Spleen (tissue), 7 donors: Measurements from ENCODE around the gene CTDP1.

ENCODE experiments used
- POLR2A ChIP-seq, 3 donors: fragments of 450-650 bp; IDR thresholded peaks; one replicate each; pipeline ENCODE4 v1.5.1; 2017; ENCODE audit warnings: antibody characterized with exemption in 3 of 3, mild to moderate bottlenecking in 1 of 3
- POLR2AphosphoS5 ChIP-seq, 3 donors: sonication (generic); formaldehyde crosslinking; IDR thresholded peaks; one replicate each; pipeline ENCODE4 v1.5.1; 2017; ENCODE audit warnings: antibody characterized with exemption in 3 of 3
- TF ChIP-seq, protein P1 (sequence below), 11 experiments: fragments of 200-600 bp in 7 of 11; fragments of 450-650 bp in 4 of 11; sonication (generic) in 4 of 11; IDR thresholded peaks in 8 of 11; conservative IDR thresholded peaks in 3 of 11; 1 replicate in 7 of 11; 2 replicates in 4 of 11; pipeline versions ENCODE4 v1.4.0 to v1.8.0; 2016 to 2021; ENCODE audit warnings: antibody characterized with exemption in 11 of 11, inconsistent platforms in 4 of 11, mild to moderate bottlenecking in 1 of 11
- donor health status: DM: no; HTN: no; CAD: no; lungs with moderate emphysema.
- donor health status: DM: no; HTN: no; CAD: no.
- donor health status: DM: no; HTN: no; CAD: no.

DNA sequence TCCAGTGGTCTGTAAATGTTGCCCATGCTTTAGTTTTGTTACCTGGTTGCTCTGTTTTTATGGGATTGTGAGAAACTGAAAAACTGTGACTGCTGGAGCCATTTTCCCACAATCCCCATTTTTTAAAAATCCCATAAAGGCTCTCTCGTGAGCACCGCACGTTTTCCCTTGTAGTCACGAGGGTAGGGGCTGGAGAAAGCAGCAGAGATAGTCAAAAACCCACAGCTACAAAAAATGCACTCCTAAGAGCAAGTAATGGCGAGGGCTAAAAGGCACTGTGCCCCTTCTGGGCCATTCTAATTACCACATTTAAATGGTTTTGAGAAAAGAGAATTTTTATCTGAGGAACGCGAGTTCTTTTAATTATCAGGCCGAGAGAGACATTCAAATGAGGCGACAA, 1.8 kb upstream of the CTDP1 start:
- TF ChIP-seq, protein P1, sequence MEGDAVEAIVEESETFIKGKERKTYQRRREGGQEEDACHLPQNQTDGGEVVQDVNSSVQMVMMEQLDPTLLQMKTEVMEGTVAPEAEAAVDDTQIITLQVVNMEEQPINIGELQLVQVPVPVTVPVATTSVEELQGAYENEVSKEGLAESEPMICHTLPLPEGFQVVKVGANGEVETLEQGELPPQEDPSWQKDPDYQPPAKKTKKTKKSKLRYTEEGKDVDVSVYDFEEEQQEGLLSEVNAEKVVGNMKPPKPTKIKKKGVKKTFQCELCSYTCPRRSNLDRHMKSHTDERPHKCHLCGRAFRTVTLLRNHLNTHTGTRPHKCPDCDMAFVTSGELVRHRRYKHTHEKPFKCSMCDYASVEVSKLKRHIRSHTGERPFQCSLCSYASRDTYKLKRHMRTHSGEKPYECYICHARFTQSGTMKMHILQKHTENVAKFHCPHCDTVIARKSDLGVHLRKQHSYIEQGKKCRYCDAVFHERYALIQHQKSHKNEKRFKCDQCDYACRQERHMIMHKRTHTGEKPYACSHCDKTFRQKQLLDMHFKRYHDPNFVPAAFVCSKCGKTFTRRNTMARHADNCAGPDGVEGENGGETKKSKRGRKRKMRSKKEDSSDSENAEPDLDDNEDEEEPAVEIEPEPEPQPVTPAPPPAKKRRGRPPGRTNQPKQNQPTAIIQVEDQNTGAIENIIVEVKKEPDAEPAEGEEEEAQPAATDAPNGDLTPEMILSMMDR (IDR thresholded peaks at IDR 0.05 in 8 of 11, conservative IDR thresholded peaks at IDR 0.05 in 3 of 11), result no peak
- TF ChIP-seq POLR2A (IDR thresholded peaks at IDR 0.05) (no peak), POLR2AphosphoS5 (IDR thresholded peaks at IDR 0.05) (no peak)
